OCI-LY7 (cell line): Measurements from ENCODE around the gene NQO2. TPM values are rescaled to one million over a fixed set of nuclear protein-coding genes. Genes with fewer than 3 reads are reported as not detected.

Experiments
- BruUV-seq: library from RNA; stranded (reverse); fragments of 400-500 nt; replicated peaks from 2 replicates; lab custom pipeline; 2021; lab: Mats Ljungman, UMichigan
- CTCF ChIA-PET: fragments of 300-600 bp; sonication (Branson Sonifier 250); formaldehyde crosslinking; loops from one replicate; lab custom pipeline; 2022; ENCODE audit warnings: antibody characterized with exemption; ENCODE audit not compliant: unreplicated experiment; lab: Charles Lee
- POLR2A ChIA-PET: fragments of 300-600 bp; sonication (Branson Sonifier 250); formaldehyde crosslinking; loops from one replicate; lab custom pipeline; 2022; ENCODE audit warnings: antibody characterized with exemption; lab: Charles Lee
- DNase-seq: peaks from one replicate; pipeline ENCODE4 v3.0.0-alpha.2; 2015; ENCODE audit warnings: low spot score
- H2AFZ ChIP-seq: fragments of 200-600 bp; sonication (generic), shearing (Covaris generic); 2 replicates; pipeline ENCODE4 v1.6.1; 2014; ENCODE audit warnings: mild to moderate bottlenecking, antibody characterized with exemption, low read length, moderate library complexity
- H3K27ac ChIP-seq: fragments of 200-600 bp; sonication (generic); 2 replicates; pipeline ENCODE4 v1.5.1; 2014; ENCODE audit warnings: mixed run types, low read depth, mild to moderate bottlenecking, moderate library complexity, low read length, inconsistent platforms; ENCODE audit not compliant: poor library complexity, severe bottlenecking
- H3K36me3 ChIP-seq: fragments of 200-600 bp; sonication (generic); 2 replicates; pipeline ENCODE4 v1.6.1; 2014; ENCODE audit warnings: mild to moderate bottlenecking, antibody characterized with exemption, low read length, moderate library complexity, mixed read lengths; ENCODE audit not compliant: insufficient read depth
- H3K4me1 ChIP-seq: fragments of 200-600 bp; sonication (generic); 2 replicates; pipeline ENCODE4 v1.5.1; 2014; ENCODE audit warnings: mild to moderate bottlenecking, low read length; ENCODE audit not compliant: insufficient read depth, poor library complexity, severe bottlenecking
- H3K4me2 ChIP-seq: fragments of 200-600 bp; sonication (generic); 2 replicates; pipeline ENCODE4 v1.6.1; 2014; ENCODE audit warnings: mild to moderate bottlenecking, low read length
- H3K4me3 ChIP-seq: fragments of 200-600 bp; sonication (generic); 2 replicates; pipeline ENCODE4 v1.5.1; 2014; ENCODE audit warnings: mild to moderate bottlenecking, low read depth, low read length; ENCODE audit not compliant: poor library complexity, severe bottlenecking
- H3K79me2 ChIP-seq: fragments of 200-600 bp; sonication (generic); 2 replicates; pipeline ENCODE4 v1.6.1; 2016; ENCODE audit warnings: low read depth, mild to moderate bottlenecking, low read length, moderate library complexity, mixed read lengths; ENCODE audit not compliant: insufficient read depth
- H3K9me2 ChIP-seq: fragments of 200-600 bp; sonication (generic); 2 replicates; pipeline ENCODE4 v1.6.1; 2016; ENCODE audit warnings: mild to moderate bottlenecking, low read length, mixed read lengths; ENCODE audit not compliant: insufficient read depth
- H3K9me3 ChIP-seq: fragments of 200-600 bp; sonication (generic); 2 replicates; pipeline ENCODE4 v1.6.1; 2014; ENCODE audit warnings: mild to moderate bottlenecking, mixed run types, low read length, mixed read lengths
- H4K20me1 ChIP-seq: fragments of 200-600 bp; sonication (generic); 2 replicates; pipeline ENCODE4 v1.6.1; 2014; ENCODE audit warnings: mild to moderate bottlenecking, antibody characterized with exemption, low read length, moderate library complexity, mixed read lengths; ENCODE audit not compliant: insufficient read depth
- CTCF ChIP-seq: fragments of 200-600 bp; sonication (generic); conservative IDR thresholded peaks from 2 replicates; pipeline ENCODE4 v1.5.1; 2014; ENCODE audit warnings: mild to moderate bottlenecking, antibody characterized with exemption, low read length, moderate library complexity, mixed read lengths
- EZH2phosphoT487 ChIP-seq: fragments of 200-600 bp; sonication (generic); IDR thresholded peaks from 2 replicates; pipeline ENCODE4 v1.6.1; 2018; ENCODE audit warnings: low read depth, borderline replicate concordance, mild to moderate bottlenecking, mixed run types, antibody characterized with exemption, low read length, moderate library complexity, mixed read lengths
- intact Hi-C: fragments of 100-400 bp; cut with micrococcal nuclease; formaldehyde crosslinking; loops from one replicate; pipeline ENCODE4 v1.10.0; 2022; ENCODE audit not compliant: unreplicated experiment
- total RNA-seq, 2 experiments: library from RNA; depleted of rRNA in 1 of 2; stranded (reverse); fragments of >200 nt in 1 of 2; shearing (Covaris generic) in 1 of 2; gene quantifications; 2 replicates each; pipeline ENCODE4 v1.2.3, GENCODE V29; 2014 to 2022

Gene NQO2
- total RNA-seq, 2 experiments from 2014 or later, result 8.4 to 9.9 TPM

- peak; percentile 80 for DNase-seq
- H3K9me3 ChIP-seq, result no peaks in the 10 kb centered on the region
- ChIA-PET CTCF (interaction anchor here (0.7 kb wide), 1 partner anchor 30 kb away, joined by 3 read pairs; no protein-coding TSS in a partner anchor), POLR2A (interaction anchor here (1.1 kb wide), 1 partner anchor 33 kb away, joined by 4 read pairs; the partner anchor contains the start of gene NQO2)
- H4K20me1 ChIP-seq, result no peaks in the 10 kb centered on the region
- TF ChIP-seq EZH2phosphoT487, result no peak
- peak; percentile 77 for TF ChIP-seq CTCF
- no TSS peak for BruUV-seq
- H3K4me3 ChIP-seq, result peak overlapping the region; percentile 6
- H3K4me2 ChIP-seq, result peak overlapping the region; percentile 45
- no peak overlapping the region for H3K27ac ChIP-seq
- peaks cover 32% of the 10 kb centered on the region for H3K4me1 ChIP-seq
- H2AFZ ChIP-seq, result no peak overlapping the region
- intact Hi-C loops, result loop anchor here (1.0 kb wide), 1 partner anchor 21 kb away; no protein-coding TSS in a partner anchor
- H3K36me3 ChIP-seq, result no peaks in the 10 kb centered on the region
- no peaks in the 10 kb centered on the region for H3K9me2 ChIP-seq
- no peaks in the 10 kb centered on the region for H3K79me2 ChIP-seq
Observed at GRCh38 chr6:3031857-3032640, 32.4 kb downstream of the NQO2 start.

GRCh38 chr6:3032986-3033385 lies 33.3 kb downstream of the NQO2 start:
- no peaks in the 10 kb centered on the region for H3K9me3 ChIP-seq
- no peaks in the 10 kb centered on the region for H3K9me2 ChIP-seq
- no peaks in the 10 kb centered on the region for H3K36me3 ChIP-seq
- H3K4me1 ChIP-seq, result peaks cover 23% of the 10 kb centered on the region
- intact Hi-C loops, result loop anchor here (1.0 kb wide), 1 partner anchor 20 kb away; no protein-coding TSS in a partner anchor
- H3K79me2 ChIP-seq, result no peaks in the 10 kb centered on the region
- CTCF ChIA-PET, result no interaction called here
- no peaks in the 10 kb centered on the region for H4K20me1 ChIP-seq
- no peak overlapping the region for H3K4me2 ChIP-seq
- H3K27ac ChIP-seq, result no peak overlapping the region
- TF ChIP-seq CTCF (no peak), EZH2phosphoT487 (no peak)
- no peak for DNase-seq
- no peak overlapping the region for H2AFZ ChIP-seq
- no TSS peak for BruUV-seq
- H3K4me3 ChIP-seq, result no peak overlapping the region
- POLR2A ChIA-PET, result no interaction called here

- ChIA-PET POLR2A (no interaction called here), CTCF (no interaction called here)
- TF ChIP-seq CTCF (no peak), EZH2phosphoT487 (no peak)
- H2AFZ ChIP-seq, result no peak overlapping the region
- no peak overlapping the region for H3K4me2 ChIP-seq
- no peaks in the 10 kb centered on the region for H3K79me2 ChIP-seq
- no peaks in the 10 kb centered on the region for H3K36me3 ChIP-seq
- no TSS peak for BruUV-seq
- no peak for DNase-seq
- no peaks in the 10 kb centered on the region for H4K20me1 ChIP-seq
- intact Hi-C loops, result no loop called here
- no peaks in the 10 kb centered on the region for H3K9me3 ChIP-seq
- H3K27ac ChIP-seq, result no peak overlapping the region
- no peak overlapping the region for H3K4me3 ChIP-seq
- H3K4me1 ChIP-seq, result peaks cover 16% of the 10 kb centered on the region
- H3K9me2 ChIP-seq, result no peaks in the 10 kb centered on the region
Observed at GRCh38 chr6:3033652-3034051, 34.0 kb downstream of the NQO2 start.
